ENCODE measurements around the gene LHFPL3. TPM values are rescaled to one million over a fixed set of nuclear protein-coding genes. Genes with fewer than 3 reads are reported as not detected.

The LHFPL3 gene
- total and polyA plus RNA-seq, 7 donors: 0.17 to 0.55 (median 0.36) TPM; not detected in 4

DNA sequence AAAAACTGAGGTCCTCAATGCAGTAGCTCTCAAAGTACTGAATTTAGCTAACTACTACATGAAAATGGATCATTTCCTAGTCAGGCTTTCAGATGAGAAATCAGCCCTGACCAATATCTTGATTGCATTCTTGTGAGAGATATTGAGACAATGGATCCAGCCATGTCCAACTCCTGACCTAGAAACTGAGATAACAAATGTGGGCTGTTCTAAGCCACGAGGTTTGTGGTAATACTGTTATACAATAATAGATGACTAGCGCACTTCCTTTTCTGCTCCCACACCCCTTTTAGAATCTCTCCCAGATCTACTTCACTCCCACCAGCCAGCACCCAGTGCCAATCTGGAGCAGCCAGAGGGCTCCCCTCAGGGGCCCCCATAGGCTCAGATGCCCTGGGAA, 476.3 kb downstream of the LHFPL3 start:
- no peak for TF ChIP-seq POLR2A (IDR thresholded peaks at IDR 0.05)
- TF ChIP-seq EP300 (IDR thresholded peaks at IDR 0.05): no peak
- TF ChIP-seq CTCF (IDR thresholded peaks at IDR 0.05): no peak
- TF ChIP-seq POLR2AphosphoS5 (IDR thresholded peaks at IDR 0.05): no peak
- Histone ChIP-seq H3K9me3 (peaks cover 0 to 4% (median 0%) of the 10 kb centered on the region in 4 donors), H3K36me3 (no peaks in the 10 kb centered on the region), H3K27ac (no peak overlapping the region), H3K4me3 (no peak overlapping the region), H3K27me3 (no peaks in the 10 kb centered on the region), H3K4me1 (no peaks in the 10 kb centered on the region)
- DNase-seq: no peak
- WGBS, 2 donors: 62 to 71% methylated on average over 2 of the region's 2 CpGs
- intact Hi-C loops (cut with DNase I): no loop called here

DNA sequence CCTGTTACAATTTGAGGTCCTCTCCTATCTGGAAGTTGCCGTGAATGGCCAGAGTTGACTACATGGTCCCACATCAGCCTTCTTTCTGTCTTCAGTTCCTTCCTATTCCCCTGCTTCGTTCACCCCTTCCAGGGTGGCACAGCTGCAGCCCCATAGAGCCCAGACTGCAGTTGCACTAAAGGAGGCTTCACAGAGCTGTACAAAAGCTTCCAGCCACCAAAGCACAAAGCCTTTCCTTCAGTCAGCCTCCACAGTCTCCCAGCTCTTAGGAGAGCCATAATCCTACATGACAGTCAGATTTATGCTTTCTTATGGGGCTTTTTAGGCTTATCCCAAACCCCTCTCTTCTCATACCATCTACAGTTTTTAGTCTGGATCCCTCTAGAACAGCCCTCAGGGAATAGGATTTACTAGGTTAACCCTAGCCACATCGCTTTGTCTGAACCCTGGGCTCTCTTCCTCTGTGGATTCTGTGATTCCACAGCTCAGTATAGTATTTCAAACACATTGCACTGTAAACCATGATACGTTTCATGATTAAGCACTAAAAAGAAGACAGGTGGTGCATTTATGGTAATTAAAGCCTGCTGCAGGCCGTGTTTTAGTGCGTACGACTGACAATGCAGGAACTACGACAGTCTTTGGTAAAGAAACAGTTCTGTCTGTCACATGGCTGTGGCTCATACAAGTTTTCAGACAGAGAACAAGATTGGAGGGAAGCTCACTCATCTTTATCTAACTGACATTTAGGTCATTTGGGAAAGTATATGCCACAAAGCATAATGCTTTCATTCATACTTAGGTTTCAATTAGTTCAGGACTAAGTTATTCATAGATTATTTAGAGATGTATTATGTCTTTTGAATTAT, 477.3 kb downstream of the LHFPL3 start:
- H3K27ac ChIP-seq: no peak overlapping the region
- TF ChIP-seq POLR2A (IDR thresholded peaks at IDR 0.05): no peak
- no peak for TF ChIP-seq CTCF (IDR thresholded peaks at IDR 0.05)
- no peak for TF ChIP-seq EP300 (IDR thresholded peaks at IDR 0.05)
- TF ChIP-seq POLR2AphosphoS5 (IDR thresholded peaks at IDR 0.05): no peak
- no peaks in the 10 kb centered on the region for H3K4me1 ChIP-seq
- no peak for DNase-seq
- H3K9me3 ChIP-seq: peaks cover 0 to 4% (median 0%) of the 10 kb centered on the region in 4 donors
- no peak overlapping the region for H3K4me3 ChIP-seq
- intact Hi-C loops (cut with DNase I): no loop called here
- no peaks in the 10 kb centered on the region for H3K36me3 ChIP-seq
- H3K27me3 ChIP-seq: no peaks in the 10 kb centered on the region
- 66 to 74% methylated on average over 8 of the region's 8 CpGs for WGBS, 2 donors

DNA sequence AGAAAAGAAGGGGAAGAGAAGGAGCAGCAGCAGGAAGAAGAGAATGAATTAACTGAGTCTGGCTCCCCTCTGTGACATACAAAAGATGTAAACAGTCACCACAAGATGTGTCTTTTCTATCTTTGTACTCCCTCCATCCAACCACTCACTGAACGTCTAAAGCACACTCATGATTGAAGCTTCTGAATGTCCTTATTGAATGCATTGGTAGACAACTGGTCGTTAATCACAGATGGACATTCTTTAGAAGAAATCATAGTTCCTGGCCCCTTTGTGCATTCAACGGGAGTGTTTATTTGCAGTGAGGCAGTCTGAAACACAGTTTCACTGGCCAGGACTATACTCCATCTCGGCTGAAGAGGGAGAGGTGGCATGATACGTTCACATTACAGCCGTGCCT, 479.3 kb downstream of the LHFPL3 start:
- TF ChIP-seq EP300 (IDR thresholded peaks at IDR 0.05) (no peak), CTCF (IDR thresholded peaks at IDR 0.05) (no peak), POLR2AphosphoS5 (IDR thresholded peaks at IDR 0.05) (no peak), POLR2A (IDR thresholded peaks at IDR 0.05) (no peak)
- Histone ChIP-seq H3K4me3 (no peak overlapping the region), H3K36me3 (no peaks in the 10 kb centered on the region), H3K27ac (no peak overlapping the region), H3K4me1 (no peaks in the 10 kb centered on the region), H3K27me3 (no peaks in the 10 kb centered on the region), H3K9me3 (peaks cover 0 to 4% (median 0%) of the 10 kb centered on the region in 4 donors)
- WGBS, 2 donors: 58 to 64% methylated on average over 6 of the region's 6 CpGs
- intact Hi-C loops (cut with DNase I): no loop called here
- DNase-seq: no peak

GRCh38 chr7:104809906-104810305, 481.5 kb downstream of the LHFPL3 start:
- H3K27ac ChIP-seq: no peak overlapping the region
- no peak overlapping the region for H3K4me3 ChIP-seq
- WGBS, 2 donors: 71 to 89% methylated on average over 2 of the region's 2 CpGs
- TF ChIP-seq EP300 (IDR thresholded peaks at IDR 0.05): no peak
- no peaks in the 10 kb centered on the region for H3K36me3 ChIP-seq
- DNase-seq: no peak
- no peaks in the 10 kb centered on the region for H3K4me1 ChIP-seq
- no peaks in the 10 kb centered on the region for H3K27me3 ChIP-seq
- H3K9me3 ChIP-seq: peaks cover 0 to 4% (median 0%) of the 10 kb centered on the region in 4 donors
- intact Hi-C loops (cut with DNase I): no loop called here

GRCh38 chr7:104814126-104814525, 485.7 kb downstream of the LHFPL3 start:
- WGBS, 2 donors: 79 to 82% methylated on average over 3 of the region's 3 CpGs
- DNase-seq: no peak
- Histone ChIP-seq H3K9me3 (no peaks in the 10 kb centered on the region), H3K27me3 (peaks cover 0 to 3% (median 0%) of the 10 kb centered on the region in 3 donors), H3K4me3 (no peak overlapping the region), H3K4me1 (no peaks in the 10 kb centered on the region), H3K36me3 (no peaks in the 10 kb centered on the region), H3K27ac (no peak overlapping the region)
- intact Hi-C loops (cut with DNase I): no loop called here
- TF ChIP-seq CTCF (IDR thresholded peaks at IDR 0.05) (no peak), POLR2AphosphoS5 (IDR thresholded peaks at IDR 0.05) (no peak), EP300 (IDR thresholded peaks at IDR 0.05) (no peak), POLR2A (IDR thresholded peaks at IDR 0.05) (no peak)
